NB4 (cell line): ENCODE measurements around the gene CBX2.

ENCODE experiments used
- CTCF ChIP-seq: IDR thresholded peaks from one replicate; pipeline ENCODE4 v1.5.1; 2012; ENCODE audit warnings: low read depth, low read length
- MAX ChIP-seq: IDR thresholded peaks from 2 replicates; pipeline ENCODE4 v1.6.1; 2011; ENCODE audit warnings: low read depth, low read length
- MYC ChIP-seq: IDR thresholded peaks from 2 replicates; pipeline ENCODE4 v1.6.1; 2011; ENCODE audit warnings: low read depth, low read length
- POLR2A ChIP-seq: IDR thresholded peaks from 2 replicates; pipeline ENCODE4 v1.6.1; 2011; ENCODE audit warnings: mild to moderate bottlenecking; ENCODE audit not compliant: insufficient read length; ENCODE audit errors: extremely low read depth

DNA sequence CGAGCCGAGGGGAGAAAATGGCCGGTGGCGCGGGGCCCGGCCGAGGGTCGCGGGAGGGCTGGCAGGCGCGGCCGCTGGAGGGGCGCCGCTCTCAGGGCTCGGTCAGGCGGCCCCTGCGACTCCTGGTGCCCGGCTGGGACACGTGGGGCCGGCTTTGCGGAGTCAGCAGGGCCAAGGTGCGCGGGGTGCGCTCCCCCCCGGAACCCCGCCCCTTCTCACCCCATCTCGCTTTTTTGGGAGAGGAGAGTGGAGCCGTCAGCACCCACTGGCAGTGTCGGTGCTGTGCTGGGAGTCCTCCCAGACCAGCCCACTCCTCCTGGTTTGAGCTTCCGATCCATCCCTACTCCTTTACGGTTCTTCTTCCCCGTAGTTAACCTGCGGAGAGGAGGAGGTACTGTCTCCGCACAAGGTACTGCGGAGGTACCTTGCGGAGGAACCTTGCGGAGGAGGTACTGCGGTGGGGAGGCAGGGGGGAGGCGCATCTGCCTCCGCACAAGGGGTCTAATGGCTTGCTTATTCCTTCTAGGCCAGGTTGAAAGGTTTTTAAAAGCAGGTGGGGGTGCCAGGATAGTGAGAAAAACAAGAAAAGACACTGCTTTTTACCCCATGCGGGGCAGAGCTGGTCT lies 38.0 kb downstream of the CBX2 start:
- no peak for TF ChIP-seq POLR2A
- no peak for TF ChIP-seq CTCF
- no peak for TF ChIP-seq MAX
- no peak for TF ChIP-seq MYC
